CD4-positive, alpha-beta T cell treated with Interleukin-10 for 1 hour (primary cell): ENCODE measurements around the gene CLHC1.
"Not testable (repeated sequence)": the region's sequence is repeated elsewhere in the genome, so short reads cannot be mapped to it uniquely, and the experiment has no call there.

Source experiments
- DNase-seq: peaks from one replicate; pipeline ENCODE4 v3.0.0-alpha.2; 2020

Gene CLHC1

DNA sequence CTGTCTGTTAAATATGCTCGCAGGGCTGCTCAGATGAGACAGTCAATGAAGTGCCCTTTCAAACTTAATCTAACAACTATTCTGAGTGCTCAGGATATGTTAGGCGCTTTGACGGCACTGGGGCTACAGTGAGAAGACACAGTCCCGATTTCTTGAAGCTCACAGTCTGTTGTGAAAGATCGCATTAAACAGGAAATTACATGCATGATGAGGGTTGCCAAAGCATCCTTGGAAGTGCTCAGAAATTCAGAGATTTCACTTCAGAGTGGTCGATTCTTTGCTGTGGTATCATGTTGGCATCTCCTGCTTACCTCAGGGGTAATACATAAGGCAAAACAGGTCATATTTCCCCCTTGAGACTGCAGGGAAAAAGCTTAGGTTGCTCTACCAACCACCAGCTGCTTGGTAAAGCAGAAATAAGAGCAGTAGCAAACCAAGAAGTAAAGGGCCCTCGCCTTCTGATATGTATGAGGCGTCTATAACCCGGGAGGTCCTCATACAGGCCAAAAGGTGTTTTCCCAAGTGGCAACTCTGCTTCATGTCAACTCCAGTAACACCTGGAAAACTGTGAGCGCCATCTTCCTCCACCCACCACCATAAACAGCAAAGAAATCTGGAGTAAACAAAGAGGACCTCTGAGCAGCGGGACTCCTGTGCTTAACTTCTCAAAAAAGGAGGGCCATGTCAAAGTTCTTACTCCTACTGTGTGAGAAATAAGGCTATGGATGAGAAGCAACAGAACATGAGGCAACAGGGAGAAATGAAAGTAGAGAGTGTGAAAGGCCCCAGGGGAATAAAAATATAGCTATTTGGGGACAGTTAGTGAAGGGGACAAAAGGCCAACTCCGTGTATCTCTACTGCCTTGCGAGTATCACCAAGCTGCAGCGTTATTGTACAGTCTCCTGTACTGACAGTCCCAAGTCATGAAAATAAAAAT lies 79.3 kb downstream of the CLHC1 start:
- no peak for DNase-seq

DNA sequence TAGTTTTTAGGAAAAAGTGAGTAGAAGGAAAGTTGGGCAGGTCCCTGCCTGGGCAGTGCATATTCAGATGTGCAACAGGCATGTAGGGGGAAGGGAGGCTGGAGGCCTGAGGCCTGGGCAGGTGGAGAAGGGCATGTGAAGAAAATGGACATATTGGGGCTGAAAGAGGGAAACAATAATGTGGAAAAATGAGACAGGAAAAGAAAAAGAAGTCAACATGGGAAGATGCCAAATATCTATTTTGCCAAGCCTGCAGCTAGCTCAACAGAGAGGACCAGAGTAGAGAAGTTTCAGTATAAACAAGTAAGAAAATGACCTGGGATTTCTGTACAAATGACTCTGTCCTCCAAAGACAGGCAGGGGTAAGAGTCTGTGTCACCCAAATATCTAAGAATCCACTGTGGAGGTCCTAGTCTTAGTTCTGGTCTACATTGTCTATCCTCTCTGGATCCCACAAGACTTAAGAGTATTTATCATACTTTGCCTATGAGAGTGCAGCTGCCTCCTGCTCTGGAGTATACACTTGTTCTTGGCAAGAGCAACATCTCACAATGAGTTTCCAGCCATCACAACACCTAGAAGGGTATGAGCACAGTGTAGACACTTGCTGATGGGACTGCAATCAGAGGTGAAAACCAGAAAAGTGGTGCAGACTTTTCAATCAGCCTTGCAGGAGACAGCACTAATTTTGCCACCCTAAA lies 80.2 kb downstream of the CLHC1 start:
- no peak for DNase-seq

DNA sequence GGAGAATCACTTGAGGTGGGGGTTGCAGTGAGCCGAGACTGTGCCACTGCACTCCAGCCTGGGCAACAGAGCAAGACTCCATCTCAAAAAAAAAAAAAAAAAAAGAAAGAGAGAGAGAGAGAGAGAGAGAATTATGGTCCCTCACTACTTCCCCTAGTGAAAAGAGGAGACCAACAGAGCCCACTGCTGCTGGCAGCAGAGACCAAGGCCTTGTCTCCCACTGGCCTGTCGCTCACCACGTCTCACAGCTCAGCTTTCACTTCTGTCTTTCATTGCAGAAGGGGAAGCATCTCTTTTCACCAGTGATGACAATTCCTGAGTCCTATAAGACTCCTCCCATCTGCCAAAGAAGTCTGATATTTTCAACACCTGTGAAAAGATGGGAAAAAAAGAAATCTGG lies 81.3 kb downstream of the CLHC1 start:
- DNase-seq: no peak

DNA sequence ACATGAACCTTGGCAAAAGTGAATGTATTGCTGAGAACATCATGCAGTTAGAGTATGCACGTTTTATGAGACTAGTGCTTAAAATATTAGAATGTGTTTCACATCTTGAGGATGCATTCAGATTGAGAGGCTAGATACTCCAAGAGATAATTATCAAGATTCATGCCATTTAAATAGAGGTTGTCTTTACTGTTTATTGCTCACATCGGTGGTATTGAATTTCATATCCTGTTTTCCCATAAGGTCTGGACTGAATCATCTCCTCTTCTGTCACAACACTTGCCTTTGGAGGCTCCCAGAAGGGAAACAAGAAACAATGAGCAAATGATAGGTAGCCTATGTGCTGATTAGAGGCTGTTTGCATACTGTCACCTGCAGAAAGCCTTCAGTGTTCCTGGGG lies 83.8 kb downstream of the CLHC1 start:
- DNase-seq: no peak

DNA sequence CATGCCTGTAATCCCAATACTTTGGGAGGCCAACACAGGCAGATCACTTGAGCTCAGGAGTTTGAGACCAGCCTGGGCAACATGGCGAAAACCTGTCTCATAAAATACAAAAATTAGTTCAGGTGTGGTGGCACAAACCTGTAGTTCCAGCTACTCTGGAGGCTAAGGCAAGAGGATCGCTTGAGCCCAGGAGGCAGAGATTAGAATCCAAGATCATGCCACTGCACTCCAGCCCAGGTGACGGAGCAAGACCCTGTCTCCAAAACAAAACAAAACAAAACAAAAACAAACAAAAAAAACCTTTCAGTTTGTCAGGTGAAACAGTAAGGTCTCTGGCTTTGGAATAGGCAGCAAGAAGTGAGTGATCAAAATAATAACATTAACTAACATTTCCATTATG lies 84.6 kb downstream of the CLHC1 start:
- DNase-seq: no peak

DNA sequence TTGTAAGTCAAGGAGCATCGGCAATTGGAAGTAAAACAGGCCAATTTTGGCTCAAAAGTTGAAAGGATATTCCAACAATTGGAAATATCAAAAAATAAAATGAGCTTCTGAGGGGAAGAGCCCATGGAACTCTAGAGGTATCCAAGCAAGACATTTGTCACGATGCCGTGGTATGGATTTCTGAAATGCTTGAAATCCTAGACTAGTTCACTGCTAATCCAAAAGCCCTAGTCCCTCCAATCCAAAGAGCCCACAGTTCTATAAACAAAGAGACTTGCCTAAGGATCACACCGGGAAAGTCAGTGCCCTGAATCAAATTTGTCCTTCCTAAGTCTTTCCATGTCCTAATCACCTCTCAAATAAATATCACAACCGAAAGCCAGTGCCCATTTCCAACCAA lies 85.1 kb downstream of the CLHC1 start:
- DNase-seq: no peak

DNA sequence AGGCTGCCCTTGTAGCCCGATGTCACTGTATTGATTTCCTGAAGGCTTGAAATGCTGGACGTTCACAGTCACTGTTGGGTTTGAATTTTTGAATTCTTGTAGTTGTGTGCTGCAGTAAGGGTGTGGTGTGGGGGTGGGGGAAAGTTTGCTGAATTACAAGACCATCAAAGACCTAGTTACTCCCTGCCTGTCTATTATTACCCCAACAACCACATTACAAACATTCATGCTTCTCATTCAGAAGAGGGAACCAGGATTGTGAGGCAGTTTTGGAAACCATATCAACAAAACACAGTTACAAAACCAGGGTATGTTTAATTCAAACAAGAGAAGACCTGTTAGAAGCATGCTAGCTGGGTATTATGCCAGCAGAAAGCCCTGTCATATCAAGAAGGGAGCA lies 85.8 kb downstream of the CLHC1 start:
- DNase-seq: no peak

DNA sequence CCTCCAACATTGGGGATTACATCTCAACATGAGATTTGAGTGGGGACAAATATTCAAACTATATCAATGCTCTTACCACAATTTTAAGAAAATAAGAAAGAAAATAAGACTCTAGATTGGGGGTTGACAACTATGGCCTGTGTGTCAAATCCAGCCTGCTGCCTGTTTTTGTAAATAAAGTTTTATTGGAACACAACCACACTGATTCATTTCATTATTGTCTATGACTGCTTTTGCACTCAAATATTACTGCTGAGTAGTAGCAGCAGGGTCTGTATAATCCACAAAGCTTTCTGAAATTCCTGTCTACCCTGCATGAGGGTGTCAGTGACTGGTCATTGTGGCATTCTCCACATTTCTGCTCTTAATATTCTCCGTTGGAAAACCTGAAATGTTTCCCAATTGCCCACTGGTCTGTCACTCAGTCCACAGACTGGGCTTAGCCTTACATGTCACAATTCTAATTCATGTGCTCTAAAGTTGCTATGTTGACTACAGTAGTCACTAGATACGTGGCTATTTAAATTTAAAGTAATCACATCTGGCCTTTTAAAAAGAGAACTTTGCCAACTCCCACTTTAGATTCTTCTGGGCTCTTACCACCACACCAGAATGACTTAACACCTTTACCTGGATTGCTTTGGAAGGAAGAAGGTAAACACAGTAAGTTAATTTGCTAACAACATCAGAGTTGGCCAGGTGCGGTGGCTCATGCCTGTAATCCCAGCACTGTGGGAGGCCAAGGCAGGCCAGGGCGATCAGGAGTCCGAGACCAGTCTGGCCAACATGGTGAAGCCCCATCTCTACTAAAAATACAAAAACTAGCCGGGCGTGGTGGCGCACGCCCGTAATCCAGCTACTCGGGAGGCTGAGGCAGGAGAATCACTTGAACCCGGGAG lies 86.9 kb downstream of the CLHC1 start:
- DNase-seq: no peak

DNA sequence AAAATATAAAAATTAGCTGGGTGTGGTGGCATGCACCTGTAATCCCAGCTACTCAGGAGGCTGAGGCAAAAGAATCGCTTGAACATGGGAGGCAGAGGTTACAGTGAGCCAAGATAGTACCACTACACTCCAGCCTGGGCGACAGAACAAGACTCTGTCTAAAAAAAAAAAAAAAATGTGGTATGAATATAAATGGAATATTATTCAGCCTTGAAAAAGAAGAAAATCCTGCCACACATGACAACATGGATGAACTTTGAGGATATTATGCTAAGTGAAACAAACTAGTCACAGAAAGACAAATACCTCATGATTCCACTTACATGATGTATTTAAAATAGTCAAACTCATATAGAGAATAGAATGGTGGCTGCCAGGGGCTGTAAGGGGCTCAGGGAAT lies 88.4 kb downstream of the CLHC1 start:
- not testable (repeated sequence) for DNase-seq

DNA sequence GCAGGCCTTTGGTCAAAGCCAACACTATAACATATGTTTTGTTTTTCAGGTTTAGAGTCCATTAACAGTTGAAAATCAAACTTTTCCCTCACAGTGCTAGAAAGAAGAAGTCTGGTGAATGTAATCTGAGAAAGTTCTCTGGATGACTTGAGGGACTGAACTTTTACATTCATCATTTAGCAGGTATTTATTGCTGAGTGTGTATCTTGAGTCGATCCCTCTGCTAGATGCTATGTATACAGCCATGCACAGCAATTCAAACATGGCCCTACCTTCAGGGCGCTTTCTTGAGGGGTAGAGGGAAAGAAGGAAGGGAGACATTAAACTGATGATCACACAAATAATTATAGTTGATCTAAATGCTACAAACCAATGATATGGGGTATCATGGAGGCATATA lies 89.6 kb downstream of the CLHC1 start:
- DNase-seq: no peak

DNA sequence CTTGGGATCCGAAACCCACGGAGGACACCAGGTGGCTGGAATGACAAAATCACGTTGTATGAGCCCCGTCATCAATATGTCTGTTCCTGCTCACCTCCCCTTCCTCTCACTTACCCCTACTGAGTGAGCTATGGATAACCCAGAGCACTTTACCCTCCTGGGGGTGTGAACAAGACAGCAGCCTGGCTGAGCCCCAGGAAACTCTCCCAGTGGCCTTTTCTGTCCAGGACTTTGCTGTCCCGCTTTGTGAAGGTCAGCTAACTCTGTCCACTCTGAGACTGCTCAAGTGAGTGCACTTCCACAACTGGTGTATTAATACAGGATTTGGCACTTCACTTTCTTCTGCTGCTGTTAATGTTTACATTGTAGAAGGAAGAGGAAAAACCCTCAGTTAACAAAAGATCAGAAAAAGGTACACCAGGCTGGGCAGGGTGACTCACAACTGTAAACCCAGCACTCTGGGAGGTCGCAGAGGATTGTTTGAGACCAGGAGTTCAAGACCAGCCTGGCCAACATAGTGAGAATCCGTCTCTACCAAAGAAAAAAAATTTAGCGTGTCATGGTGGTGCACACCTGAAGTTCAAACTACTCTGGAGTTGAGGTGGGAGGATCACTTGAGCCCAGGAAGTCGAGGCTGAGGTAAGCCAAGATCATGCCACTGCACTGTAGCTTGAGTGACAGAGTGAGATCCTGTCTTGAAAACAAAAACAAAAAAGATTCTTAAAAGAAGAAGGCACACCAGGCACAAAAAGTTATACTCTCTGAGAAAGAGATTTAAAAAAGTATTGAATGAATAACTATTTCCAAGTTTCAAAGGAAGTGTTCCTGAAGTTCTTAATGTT lies 90.3 kb downstream of the CLHC1 start:
- DNase-seq: no peak

DNA sequence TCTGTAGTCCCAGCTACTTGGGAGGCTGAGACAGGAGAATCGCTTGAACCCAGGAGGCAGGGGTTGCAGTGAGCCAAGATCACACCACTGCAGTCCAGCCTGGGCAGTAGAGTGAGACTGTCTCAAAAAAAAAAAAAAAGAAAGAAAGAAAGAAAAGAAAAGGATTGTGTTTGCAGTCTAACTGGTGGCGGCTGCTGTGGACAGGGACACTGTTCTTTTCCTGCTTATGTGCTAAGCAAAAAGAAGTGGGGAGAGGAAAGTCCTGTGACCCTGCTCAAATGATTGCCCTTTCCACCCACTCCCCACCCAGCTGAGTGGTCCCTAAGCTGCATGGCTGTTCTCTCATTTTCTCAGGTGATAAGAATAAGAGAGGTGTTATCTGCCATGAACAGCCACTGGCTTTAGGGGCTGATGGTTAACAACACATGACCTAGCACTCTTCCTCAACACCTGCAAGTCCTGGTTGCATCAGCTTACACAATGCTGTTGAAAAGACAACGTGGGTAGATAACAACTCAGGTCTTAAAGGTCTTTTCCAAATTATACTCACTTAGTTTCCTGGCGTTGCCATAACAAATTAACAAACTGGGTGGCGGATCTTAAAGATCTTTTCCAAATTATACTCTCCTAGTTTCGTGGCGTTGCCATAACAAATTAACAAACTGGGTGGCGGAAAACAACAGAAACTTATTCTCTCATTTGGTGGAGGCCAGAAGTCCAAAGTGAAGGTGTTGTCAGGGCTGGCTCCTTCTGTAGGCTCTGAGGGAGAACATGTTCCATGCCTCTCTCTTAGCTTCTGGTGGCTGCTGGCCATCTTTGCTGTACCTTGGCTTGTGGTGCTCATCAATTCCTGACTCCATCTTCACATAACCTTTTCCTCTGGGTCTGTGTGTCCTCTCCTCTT lies 91.5 kb downstream of the CLHC1 start:
- DNase-seq: no peak

DNA sequence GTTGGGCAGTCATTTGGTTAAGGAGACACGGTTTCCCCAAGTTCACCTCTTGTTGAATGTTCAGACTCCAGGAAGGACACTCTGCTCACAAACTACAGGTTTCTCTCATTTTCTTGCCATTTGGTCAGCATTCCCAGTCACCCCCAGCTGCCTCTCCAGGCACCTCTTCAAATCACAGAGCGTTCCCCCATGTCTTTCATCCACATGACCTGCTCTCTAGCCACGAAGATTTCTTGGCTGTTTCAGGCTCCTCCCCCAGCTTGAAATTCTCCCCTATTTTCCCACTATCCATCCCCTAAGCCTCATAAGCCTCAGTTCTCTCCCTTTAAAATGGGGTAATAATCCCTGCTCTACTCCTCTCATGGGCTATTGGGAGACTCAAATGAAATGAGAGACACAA lies 92.8 kb downstream of the CLHC1 start:
- DNase-seq: no peak

DNA sequence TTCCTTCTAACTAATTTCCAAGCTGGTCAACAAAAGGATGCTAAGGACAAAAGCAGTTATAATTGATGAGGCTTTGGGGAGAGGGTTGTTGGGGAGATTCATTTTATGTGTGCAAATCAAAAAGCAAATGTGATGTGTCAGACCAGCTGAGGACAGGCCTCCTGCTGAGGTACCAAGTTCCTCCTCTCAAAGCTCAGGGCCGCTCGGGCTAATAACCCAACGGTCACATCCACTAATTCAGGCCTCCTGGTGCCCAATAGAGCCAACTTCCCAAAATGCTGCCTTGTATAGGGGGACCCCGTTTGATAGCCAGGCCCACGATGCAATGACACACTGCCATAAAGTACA lies 93.2 kb downstream of the CLHC1 start:
- DNase-seq: no peak

DNA sequence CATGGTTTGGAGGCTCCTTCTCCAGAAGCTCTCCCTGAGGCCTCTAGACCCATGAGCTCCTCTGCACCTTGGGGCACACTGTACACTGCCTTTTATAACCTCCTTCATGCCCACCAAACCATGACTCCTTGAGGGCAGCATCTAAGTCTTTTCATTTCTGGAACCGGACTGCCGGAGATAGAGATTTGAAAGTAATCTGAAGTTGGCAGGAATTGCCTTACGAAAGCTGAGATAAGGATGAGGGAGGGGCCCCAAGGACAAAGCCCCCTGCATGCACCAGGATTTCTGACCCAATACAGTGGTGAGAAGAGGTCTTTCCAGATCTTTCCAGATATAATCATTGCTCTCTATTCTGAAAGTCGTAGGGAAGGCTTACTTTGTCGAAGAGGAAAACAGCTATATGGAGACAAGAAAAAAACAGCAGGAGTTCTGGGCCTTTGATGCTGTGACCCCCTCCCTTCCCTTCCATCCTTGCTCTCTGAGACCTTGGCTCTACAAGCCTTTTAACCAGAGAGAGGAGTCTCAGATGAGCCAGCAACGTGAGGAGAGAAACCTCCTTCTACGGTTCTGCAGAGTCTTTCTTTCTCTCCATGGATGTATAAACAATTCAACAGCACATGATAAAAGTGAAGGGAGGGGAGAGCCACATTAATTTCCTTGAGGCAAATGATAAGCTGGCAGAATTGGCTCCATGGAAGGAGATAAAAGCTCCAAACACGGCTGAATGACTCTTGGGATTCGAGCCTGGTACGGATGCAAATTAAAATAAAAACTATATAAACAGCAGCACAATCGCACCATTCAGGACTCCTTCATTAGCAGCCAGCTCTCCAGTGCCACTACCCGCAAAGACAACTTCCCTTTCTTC lies 93.8 kb downstream of the CLHC1 start:
- DNase-seq: no peak

DNA sequence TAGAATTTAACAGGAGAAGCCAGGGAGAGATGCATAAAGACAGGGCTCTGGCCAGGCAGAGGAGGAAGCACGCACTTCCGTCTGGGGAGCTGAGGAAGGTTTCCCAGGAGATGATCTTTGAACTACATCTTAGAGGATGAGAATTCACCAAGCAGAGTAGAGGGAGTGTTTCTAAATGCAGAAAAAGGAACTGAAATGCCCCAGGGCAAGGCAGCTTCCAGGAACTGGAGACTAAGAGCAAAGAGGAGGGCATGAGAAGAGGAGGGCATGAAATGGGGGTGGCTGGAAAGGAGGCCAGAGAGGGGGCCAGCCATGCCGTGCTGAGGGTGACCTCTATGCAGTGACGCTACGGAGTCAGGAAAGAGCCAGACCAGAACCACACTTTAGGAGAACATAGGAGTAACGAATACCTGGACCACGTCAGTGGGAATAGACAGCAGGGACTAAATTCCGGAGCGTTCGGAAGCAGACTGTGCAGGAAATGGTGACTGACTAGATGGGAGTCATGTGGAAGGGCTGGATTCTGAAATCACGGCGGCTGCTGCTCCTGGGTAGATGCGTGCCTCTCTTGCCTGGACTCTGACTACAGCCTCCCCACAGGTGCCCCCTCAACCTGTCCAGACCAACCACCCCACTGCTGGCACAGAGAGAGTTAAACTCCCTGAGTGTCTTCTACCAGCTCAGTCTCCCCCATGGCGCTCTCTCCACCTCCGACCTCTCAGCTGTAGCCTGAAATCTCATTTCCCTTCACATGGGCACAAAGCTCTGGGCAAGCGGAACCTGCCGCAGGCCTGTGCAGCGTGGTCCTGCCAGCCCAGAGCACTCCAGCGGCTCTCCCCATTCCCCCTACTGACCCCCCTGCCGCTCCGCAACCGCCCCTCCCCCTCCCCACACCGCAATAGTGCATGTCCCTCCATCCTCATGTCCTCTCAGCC lies 94.8 kb downstream of the CLHC1 start:
- no peak for DNase-seq

DNA sequence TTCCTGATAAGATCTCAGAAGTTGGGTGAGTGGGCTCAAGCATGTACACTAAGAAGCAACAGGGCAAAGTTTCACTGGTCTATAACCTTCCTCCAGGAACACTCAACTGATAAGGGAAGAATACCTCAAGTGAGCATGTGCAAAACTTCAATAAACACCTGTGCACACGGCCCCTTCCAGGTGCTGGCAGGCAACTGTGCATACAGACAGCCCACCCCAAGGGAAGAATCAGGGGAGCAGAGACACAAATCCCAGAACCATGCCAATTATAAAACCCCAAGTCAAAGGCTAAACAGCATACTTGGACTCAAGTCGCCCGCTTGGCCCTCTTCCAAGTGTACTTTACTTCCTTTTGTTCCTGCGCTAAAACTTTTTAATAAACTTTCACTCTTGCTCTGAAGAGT lies 96.0 kb downstream of the CLHC1 start:
- no peak for DNase-seq

DNA sequence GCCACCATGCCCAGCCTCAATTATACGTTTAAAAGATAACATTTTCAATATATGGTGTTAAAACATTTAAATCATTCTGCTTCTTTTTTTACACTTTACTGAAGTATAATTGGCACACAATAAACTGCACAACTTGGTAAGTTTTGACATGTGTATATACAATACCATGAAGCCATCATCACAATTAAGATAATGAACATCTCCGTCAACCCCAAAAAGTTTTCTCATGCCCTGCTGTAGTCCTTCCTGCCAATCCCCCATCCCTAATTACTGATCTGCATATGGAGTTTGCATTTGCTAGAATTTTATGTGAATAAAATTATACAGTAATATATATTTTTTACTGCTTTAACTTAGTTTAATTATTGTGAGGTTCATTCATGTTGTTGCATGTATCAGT lies 96.6 kb downstream of the CLHC1 start:
- DNase-seq: no peak

DNA sequence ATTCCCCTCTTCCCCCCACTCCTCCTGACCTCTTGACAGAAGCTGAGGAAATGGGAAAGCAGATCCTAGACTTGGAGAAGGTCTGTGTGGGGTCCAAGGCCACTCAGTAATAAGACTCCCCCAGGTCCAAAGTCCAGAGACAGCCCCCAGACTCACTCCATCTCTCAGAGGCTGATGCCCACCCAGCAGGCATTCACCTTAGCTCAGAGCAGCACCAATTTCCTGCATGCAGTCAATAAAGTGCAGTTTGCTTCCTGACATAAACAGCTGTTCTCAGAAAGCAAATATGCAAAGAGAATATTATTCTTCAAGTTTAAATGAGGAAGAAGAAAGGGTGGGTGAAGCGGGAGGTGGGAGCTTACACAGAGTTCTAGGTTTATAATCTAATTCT lies 97.8 kb downstream of the CLHC1 start:
- DNase-seq: no peak
